Suppressor macrophage (primary cell): ENCODE results near the gene ERCC1.
A peak's percentile ranks its signal among the peaks of the same experiment; 100 is the strongest.

ENCODE experiments used
- DNase-seq, 4 experiments: peaks; one replicate each; pipeline ENCODE4 v3.0.0-alpha.2; 2020 to 2022
- total RNA-seq, 17 experiments: gene quantifications; one replicate each; lab custom pipeline; 2026; ENCODE audit warnings: mixed read lengths in 6 of 17, inconsistent platforms in 3 of 17; lab: John Stamatoyannopoulos, UW

Gene ERCC1
- 16.0 to 86.2 (median 41.3) reads per million in 17 experiments for total RNA-seq

- DNase-seq: peak; percentile 92 to 97 (median 95)
Measured at GRCh38 chr19:45423589-45424190, at the start of gene ERCC1. ERCC1 (minus strand) TSS chr19:45423917; CDS start chr19:45423374, 543 bp downstream.

GRCh38 chr19:45473367-45473681, 49.6 kb upstream of the ERCC1 start:
- DNase-seq: no peak

GRCh38 chr19:45472563-45473366, 49.0 kb upstream of the ERCC1 start:
- DNase-seq: peak in 3 of 4 experiments; percentile 53 to 62 (median 59)

GRCh38 chr19:45471931-45472562, 48.3 kb upstream of the ERCC1 start:
- DNase-seq: no peak

- no peak for DNase-seq
Measured at GRCh38 chr19:45471111-45471930, 47.6 kb upstream of the ERCC1 start.

- DNase-seq: no peak
Measured at GRCh38 chr19:45470762-45471081, 47.0 kb upstream of the ERCC1 start.

GRCh38 chr19:45469945-45470761, 46.4 kb upstream of the ERCC1 start:
- DNase-seq: peak; percentile 53 to 82 (median 66)

GRCh38 chr19:45469132-45469944, 45.6 kb upstream of the ERCC1 start:
- peak; percentile 96 to 99 (median 98) for DNase-seq

GRCh38 chr19:45468803-45469131, 45.0 kb upstream of the ERCC1 start:
- DNase-seq: peak in 1 of 4 experiments; percentile 44

- DNase-seq: peak in 3 of 4 experiments; percentile 41 to 72 (median 43)
Measured at GRCh38 chr19:45468159-45468651, 44.5 kb upstream of the ERCC1 start.

- peak; percentile 96 to 99 (median 98) for DNase-seq
Measured at GRCh38 chr19:45467456-45468158, 43.9 kb upstream of the ERCC1 start, which contains the start of gene FOSB. FOSB (plus strand) TSS chr19:45467996; CDS start chr19:45468587, 591 bp downstream.

GRCh38 chr19:45467115-45467455, 43.4 kb upstream of the ERCC1 start:
- peak in 1 of 4 experiments; percentile 35 for DNase-seq

- no peak for DNase-seq
Measured at GRCh38 chr19:45464852-45465441, 41.2 kb upstream of the ERCC1 start.

- no peak for DNase-seq
Measured at GRCh38 chr19:45464274-45464673, 40.6 kb upstream of the ERCC1 start.

- DNase-seq: no peak
Measured at GRCh38 chr19:45463241-45463640, 39.5 kb upstream of the ERCC1 start.

GRCh38 chr19:45462174-45462573, 38.5 kb upstream of the ERCC1 start:
- no peak for DNase-seq

- no peak for DNase-seq
Measured at GRCh38 chr19:45460807-45461347, 37.2 kb upstream of the ERCC1 start.

- no peak for DNase-seq
Measured at GRCh38 chr19:45457776-45458175, 34.1 kb upstream of the ERCC1 start.

GRCh38 chr19:45456500-45456815, 32.7 kb upstream of the ERCC1 start:
- DNase-seq: no peak
